ENCODE results near the gene TRIM59.
"Not testable (repeated sequence)": the region's sequence is repeated elsewhere in the genome, so short reads cannot be mapped to it uniquely, and the experiment has no call there.

Gene TRIM59

DNA sequence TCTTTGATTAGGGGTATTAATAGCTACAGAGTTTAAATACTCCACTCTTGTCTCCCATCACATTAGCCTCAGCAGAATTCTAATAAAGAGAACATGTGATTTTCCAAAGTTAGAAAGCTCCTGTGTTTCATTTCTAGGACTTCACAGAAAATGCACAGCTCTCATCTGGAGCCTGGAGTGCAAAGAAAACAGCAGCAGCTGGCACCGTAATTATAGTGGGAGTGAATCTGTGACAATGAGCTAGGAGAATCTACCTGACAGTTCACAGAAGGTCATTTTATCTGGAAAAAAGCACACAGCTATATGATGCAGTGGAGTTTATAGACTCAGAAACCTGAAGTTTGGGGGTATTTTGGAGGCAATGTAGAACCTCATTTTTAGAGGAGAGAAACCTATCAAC, 5.4 kb upstream of the TRIM59 start:
- DNase-seq: no peak

DNA sequence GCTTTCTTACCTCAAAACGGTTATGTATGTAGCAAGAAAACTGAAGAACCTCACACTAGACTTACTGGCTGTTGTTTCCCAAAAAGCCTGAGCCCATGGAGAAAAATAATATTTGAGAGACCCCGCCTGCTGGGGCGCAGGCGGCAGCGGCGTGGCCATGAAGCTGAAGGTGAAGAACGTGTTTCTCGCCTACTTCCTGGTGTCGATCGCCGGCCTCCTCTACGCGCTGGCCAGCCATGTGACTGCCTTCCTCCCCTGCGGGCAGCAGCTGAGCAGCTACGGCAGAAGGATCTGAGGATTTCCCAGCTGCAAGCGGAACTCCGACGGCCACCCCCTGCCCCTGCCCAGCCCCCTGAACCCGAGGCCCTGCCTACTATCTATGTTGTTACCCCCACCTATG, 2.7 kb upstream of the TRIM59 start:
- DNase-seq: not testable (repeated sequence)

DNA sequence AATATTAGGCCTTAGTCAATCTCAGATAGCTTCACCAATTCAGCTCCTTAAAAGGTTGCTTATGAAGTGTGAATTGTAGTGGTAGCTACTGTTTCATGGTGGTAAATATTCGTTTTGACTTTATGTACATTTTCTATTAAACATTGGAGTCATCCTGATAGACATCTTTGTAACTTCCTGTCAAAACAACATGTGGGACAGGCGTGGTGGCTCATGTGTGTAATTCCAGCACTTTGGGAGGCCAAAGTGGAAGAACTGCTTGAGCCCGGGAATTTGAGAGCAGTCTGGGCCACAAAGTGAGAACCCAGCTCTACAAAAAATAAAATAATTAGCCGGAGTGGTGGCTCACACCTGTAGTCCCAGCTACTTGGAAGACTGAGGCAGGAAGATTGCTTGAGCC, 2.0 kb upstream of the TRIM59 start:
- DNase-seq: no peak

DNA sequence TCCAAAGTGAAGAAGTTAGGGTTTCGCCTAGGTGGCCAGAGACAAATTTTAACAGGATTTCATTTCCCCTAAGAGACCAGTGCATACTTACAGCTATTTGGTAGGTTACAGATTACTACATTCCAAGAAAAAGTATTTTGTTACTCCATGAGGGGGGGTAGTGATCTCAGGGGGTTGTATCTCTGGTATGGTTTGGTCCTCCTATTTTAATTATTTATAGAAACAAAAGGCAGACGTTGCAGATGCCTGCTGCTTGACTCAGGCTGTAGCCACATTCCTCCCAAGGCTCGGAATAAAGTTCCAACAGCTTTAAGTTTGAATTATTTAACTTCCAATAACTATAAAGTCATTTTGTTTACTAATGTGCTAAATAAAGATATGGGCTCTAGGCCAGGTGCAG, 1.3 kb upstream of the TRIM59 start:
- no peak for DNase-seq

DNA sequence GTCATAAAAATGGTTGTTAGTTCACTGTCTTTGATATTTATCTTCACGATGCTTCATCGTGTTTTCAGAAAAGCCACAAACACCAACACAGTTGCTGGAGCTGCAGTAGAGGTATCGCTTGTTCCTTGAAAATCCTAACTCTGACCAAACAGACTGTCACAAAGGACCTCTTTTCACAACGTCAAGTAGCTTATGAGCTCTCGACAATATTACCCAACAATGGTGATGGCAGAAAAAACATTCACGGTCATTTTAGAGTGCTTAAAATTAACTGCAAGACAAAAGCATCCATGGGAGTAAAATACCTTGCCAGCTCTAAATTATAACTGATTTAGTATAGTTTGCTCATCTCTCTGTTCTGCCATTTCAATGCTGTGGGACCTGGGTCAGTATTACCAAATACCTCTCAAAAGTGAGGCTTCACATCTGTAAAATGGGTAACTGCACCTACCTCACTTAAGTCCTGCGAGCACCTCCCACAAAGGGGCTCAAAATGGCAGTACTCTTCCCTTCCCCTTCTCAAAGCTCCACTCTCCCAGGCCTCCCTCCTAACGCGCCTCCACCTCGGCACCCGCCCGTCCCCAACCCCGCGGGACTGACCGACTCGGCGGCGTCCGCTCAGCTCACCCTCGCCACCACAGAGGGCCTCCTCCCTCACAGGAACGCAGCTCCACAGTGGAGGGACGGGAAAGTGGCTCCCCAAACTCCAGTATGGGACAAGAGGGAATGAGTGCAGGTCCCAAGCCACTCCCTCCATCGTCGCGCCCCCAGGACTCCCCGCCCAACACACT, 546 bp downstream of the TRIM59 start:
- DNase-seq: no peak

DNA sequence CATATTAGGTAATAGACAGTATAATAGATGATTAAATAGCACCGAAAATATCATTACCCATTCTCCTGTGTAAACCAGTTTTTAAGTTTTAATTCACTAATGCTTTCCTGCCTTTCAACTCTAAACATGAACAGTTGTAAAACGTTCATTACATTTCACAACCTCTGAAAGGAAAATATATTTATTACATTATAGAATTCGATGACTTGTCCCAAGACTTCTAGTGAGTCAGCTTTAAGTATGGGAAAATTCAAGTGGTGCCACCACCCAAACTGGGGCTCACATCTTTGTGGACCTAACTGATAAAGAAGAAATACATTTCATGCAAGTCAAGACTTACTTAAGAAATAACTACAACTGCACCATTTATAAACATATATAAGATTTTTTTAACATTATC, 2.0 kb downstream of the TRIM59 start:
- DNase-seq: no peak

DNA sequence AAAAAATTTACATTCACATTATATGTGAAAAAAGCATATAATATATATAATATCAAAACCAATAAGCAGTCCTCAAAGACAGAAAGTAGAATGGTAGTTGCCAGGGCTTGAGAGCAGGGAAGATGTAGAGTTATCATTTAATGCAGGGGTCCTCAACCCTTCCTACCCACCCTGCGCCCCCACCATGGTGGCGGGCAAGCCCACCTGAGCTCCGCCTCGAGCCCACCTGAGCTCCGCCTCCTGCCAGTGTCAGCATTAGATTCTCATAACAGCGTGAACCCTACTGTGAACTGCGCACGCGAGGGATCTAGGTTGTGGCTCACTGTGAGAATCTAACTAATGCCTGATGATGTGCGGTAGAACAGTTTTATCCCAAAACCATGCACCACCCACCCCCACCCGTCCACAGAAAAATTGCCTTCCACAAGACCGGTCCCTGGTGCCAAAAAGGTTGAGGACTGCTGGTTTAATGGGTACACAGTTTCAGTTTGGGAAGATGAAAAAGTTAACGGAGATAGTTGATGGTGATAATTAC, 3.0 kb downstream of the TRIM59 start:
- DNase-seq: no peak

DNA sequence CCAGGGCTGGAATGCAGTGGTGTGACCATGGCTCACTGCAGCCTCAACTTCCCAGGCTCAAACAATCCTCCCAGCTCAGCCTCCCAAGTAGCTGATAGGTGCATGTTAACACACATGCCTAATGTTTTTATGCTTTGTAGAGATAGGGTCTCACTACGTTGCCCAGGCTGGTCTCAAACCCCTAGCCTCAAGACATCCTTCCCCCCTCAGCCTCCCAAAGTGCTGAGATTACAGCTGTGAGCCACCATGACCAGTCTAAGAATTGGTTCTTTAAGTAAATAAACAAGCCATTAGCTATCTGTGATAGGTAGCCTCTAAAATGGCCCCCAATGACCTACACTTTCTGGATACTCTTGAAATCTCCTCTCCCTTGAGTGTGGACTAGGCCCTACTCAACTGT, 3.7 kb downstream of the TRIM59 start:
- DNase-seq: no peak

DNA sequence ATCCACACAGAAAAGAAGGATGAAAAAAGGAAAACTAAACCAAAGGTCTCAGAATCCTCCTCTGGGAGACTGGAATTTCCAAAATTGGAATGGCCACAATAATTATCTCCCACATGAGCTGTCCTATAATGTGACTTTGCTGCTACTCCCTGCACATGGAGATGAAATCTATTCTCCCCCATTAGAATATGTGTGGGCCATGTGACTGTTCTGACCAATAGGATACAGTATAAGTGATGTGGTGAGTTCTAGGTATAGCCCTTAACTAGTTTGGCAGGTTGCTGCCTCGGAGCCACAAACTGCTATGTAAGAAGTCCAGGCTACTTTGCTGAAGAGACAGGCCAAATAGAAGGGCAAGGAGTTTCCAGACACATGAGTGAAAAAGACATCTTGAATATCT, 5.2 kb downstream of the TRIM59 start:
- DNase-seq: no peak

DNA sequence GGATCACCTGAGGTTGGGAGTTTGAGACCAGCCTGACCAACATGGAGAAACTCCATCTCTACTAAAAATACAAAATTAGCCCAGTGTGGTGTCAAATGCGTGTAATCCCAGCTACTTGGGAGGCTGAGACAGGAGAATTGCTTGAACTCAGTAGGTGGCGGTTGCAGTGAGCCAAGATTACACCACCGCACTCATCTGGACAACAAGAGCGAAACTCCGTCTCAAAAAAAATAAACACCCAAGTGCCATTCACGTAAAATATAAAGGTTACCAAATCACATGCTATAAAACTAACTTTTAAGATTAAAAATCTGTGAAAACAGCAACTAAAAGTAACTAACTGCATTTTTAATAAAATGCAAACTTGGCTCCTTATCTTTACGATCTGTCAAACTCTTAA, 8.9 kb downstream of the TRIM59 start:
- DNase-seq: no peak

DNA sequence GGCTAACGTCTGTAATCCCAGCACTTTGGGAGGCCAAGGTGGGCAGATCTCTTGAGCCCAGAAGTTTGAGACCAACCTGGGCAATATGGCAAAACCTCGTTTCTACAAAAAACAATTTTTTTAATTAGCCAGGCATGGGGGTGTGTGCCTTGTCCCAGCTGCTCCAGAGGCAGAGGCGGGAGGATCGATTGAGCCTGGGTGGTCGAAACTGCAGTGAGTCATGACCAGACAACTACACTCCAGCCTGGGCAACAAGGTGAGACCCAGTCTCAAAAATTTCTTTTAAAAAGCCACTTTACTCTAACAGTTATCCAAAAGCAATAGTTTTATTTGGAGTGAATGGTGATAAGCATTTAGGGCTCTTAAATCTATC, 12.5 kb downstream of the TRIM59 start:
- no peak for DNase-seq

DNA sequence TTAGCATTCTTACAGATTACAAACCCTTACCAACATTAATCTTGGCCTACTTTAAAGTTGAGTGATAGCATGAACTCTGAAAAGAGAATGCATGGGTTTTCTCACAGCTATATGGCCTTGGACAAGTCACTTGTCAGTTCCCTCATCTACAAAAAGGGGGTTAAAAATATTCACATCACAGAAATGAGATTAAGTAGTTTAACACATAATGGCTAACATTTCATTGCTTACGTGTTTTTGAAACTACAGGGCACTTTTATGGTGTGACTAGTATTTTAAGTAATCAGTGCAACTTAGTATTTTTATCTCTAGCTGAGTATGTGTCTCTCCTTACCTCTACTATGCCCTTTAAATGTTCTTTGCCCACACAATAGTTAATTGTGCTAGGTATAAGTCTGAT, 13.8 kb downstream of the TRIM59 start:
- no peak for DNase-seq

DNA sequence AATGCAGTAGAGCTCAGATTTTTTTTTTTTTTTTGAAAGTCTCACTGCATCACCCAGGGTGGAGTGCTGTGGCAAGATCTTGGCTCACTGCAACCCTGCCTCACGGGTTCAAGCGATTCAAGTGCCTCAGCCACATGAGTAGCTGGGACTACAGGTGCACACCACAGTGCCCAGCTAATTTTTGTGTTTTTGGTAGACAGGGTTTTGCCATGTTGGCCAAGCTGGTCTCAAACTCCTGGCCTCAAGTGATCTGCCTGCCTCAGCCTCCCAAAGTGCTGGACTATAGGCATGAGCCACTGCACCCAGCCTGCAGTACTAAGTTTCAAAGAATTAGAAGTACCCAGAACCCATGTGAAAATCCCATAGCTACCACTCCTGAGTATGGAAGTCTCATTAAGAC, 14.5 kb downstream of the TRIM59 start:
- no peak for DNase-seq

DNA sequence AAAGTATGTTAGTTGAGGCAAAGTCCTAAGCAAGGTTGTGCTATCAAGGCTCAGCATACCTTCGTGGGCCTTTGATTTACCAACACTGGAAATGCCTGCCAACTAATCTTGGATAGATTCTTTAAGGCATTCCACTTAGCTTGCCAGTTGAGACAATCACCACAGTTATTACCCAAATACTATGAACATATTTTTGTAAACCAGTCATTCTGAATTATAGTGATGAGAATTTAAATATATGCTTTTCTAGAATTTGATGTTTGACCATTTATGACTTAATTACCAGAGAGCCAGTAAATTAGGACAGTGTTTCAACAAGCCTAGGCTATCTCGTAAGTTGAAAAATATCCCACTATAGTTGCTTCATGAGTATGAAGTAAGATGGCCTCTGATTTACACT, 15.5 kb downstream of the TRIM59 start:
- DNase-seq: no peak

DNA sequence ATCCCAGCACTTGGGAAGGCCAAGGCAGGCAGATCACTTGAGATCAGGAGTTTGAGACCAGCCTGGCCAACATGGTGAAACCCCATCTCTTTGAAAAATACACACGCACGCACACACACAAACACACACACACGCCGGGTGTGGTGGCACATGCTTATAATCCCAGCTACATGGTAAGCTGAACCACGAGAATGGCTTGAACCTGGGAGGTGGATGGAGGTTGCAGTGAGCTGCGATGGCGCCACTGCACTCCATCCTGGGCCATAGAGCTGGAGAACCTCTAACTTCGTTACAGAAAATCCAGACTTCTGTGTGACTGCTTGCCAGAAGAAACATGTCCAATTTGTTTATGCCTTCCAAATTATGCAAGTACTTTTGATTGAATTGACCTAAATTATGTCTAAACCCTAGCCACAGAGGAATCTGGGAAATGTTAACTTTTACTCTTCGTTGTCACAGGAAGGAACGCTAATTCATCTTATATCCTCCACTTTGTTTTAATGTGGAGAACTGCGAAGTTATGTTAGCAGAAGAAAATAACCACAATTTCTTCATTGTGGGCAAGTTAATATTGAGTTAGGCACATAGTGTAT, 21.7 kb downstream of the TRIM59 start:
- no peak for DNase-seq

DNA sequence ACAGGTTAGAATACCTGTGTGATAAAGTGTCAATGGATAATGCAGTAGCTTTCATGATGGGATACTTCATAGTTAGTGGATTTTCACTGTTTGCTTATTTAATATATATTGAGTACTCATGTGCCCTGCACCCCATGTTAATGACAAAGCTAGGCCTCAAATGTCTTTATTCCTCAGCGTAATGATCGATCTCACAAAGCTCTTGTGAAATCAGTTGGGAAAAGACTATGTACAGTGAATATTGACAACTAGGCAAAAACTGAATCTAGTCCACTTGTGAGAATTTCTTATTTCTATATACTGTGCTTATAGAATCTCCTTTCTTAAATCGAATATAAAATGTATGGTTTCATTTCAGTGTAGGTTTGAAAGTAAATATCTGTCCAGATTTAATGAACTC, 32.3 kb downstream of the TRIM59 start:
- DNase-seq: no peak

DNA sequence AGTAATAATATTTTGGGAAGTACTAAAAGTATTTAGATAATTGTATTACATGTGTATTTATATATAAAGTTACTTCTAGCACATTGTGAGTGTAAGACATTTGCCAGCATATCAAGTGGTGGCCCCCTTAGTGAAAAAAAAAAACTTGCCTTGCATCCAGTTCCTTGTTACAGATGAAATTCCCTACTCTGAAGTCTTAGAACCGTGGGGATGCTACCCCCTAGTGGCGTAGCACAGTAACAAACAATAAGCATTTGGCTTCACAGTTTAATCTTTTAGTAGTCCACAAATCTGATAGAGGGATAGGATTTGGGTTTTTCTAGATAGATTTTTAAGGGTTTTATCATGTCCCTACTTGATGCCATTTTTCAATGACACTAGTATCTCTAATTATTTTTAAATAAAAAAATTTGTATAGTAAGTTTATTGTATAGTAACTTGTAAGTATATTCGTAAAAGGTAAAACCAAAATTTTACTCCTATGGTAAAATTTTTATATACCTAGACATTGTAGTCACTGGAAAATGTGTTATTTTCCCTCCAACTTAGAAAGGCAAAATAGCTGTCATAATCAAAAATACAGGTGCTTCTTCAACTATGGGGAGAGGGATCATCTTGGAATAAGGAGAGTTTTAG, 35.9 kb downstream of the TRIM59 start:
- peak; percentile 13 for DNase-seq

DNA sequence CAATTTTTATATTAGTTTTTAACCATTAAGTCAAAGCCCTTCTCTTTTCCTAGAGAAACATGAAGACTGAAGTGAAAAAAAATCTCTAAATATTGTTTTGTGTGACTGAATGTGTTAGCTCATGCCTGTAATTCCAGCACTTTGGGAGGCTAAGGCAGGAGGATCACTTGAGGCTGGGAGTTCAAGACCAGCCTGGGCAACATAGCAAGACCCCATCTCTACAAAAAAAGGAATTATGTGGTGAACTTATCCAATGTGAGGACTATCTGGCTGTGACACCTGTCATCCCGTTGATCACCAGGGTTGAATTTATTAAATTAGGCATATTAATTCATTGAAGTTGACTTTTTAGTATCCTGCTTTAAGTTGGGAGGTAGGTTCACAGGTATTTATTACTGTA, 37.1 kb downstream of the TRIM59 start:
- DNase-seq: no peak

DNA sequence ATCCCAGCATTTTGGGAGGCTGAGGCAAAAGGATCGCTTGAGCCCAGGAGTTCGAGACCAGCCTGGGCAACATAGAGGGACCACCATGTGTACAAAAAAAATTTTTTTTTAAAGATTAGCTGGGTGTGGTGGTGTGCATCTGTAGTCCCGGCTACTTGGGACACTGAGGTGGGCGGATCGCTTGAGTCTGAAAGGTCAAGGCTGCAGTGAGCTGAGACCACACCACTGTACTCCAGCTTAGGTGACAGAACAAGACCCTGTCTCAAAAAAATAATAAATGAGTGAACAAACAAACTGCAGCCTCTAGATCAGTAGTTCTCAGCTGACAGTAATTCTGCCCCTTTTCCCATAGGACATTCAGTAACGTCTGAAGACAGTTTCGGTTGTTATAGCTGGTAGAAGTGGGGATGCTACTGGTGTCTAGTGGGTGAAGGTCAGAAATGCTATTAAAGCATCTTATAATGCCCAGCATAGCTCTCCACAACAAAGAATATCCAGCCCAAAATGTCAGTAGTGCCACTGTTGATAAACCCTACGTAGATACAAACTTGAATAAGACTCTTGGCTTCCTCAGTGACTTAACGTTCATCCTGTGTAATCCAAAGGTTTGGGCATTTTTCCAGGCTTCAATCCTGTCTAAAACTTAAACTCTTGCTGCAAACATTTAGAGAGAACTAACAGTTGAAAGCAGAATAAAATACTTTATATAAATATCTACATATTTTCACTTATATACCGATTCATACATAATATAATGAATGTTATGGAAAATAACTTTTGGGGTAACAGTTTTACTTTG, 39.6 kb downstream of the TRIM59 start:
- DNase-seq: no peak

DNA sequence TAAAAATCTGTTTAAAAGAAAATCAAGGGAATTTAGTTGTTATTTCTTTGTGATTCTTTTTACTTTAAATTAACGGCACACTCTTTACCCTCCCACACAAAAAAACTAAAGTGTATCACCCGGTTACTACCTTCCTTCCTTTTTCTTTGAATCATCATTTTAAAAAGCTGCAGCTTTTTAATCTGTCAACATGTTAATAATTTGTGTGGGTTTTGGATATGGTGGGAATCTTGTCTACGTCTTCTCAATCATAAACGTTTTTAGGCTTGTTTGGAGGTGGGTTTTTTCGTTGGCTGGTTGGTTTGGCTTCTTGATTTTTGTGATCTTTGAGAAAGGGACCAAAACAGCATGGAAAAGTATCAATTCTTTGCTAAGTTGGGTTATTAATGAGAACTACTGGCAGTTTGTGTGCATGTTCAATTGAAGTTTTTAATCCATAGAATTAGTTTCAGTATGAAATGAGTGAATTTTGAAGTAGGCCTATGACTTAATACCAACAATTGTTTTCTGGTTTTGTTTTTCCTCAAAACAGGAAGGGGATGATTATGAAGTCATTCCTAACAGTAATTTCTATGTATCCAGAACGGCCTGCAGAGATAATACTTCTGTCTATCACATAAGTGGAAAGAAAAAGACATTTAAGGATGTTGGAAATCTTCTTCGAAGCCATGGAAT, 45.7 kb downstream of the TRIM59 start:
- no peak for DNase-seq

DNA sequence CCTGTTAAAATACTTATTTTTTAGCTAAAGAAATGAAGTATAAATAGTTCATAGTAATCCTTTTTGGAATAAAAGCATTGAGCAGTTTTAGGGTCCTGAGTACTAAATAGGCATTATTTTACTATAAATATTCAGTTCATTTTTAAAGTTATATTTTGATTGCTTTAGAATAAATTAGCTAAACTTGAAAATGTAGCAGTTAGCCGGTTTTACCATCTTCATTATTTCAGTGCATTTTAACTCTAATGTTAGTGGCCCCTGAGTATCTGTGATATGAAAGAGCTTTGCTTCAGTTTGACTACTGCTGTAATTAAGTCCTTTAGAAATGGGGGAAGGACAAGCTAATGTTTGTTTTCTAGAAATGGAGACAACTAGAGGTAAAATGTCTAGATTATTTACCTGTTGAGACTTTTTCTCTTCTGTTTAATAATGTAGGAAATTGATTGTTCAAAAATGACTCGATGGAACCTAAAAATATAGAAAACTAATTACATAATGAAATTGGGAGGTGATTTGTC, 46.5 kb downstream of the TRIM59 start:
- DNase-seq: no peak

DNA sequence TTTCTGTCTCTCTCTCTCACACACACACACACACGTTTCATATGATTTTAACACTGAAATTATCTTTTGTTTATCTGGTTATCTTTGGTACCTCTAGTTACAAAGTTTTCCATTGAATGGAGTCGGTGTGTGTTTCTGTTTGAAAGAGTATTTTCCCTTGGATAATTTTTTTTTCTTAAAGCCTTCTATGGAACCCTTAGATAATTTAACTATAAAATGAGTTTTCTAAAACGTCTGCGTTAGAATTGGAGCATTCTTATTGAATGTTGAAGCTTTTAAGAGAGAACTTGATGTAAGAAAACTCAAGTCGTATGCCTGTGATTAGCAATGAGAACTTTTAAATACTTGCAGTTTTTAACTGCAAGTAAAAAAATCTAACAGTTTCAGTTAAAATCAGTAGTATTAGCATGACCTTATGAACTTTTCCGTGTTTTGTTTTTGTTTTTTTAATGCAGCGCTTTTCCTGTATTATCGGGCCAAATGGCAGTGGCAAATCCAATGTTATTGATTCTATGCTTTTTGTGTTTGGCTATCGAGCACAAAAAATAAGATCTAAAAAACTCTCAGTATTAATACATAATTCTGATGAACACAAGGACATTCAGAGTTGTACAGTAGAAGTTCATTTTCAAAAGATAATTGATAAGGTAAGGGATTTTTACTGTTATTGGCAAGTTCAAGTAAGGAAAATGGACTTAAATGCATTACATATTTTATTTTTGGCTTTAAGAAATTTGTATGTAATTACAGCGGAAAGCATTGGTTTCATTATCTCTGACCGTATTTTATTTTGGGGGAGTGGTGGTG, 47.2 kb downstream of the TRIM59 start:
- DNase-seq: no peak
